T-cell (primary cell): ENCODE results near the gene ADCY5. TPM values are rescaled to one million over a fixed set of nuclear protein-coding genes. Genes with fewer than 3 reads are reported as not detected.
A peak's percentile ranks its signal among the peaks of the same experiment; 100 is the strongest.

Source experiments
- ATAC-seq, 4 experiments: fragments of 200-7000 bp in 3 of 4; fragments of 150-1000 bp in 1 of 4; cut with Tn5 transposase; replicated peaks in 1 of 4; 1 replicate in 3 of 4; 2 replicates in 1 of 4; pipeline ENCODE4 v1.10.0; 2021; ENCODE audit warnings: moderate library complexity in 3 of 4, mild to moderate bottlenecking in 2 of 4, moderate number of reproducible peaks in 1 of 4
- CTCF ChIA-PET, 2 donors: fragments of 300-600 bp; sonication (Branson Sonifier 250); formaldehyde crosslinking; loops; one replicate each; lab custom pipeline; 2022; ENCODE audit warnings: antibody characterized with exemption in 2 of 2; lab: Charles Lee
- POLR2A ChIA-PET, 2 donors: fragments of 300-600 bp; sonication (Branson Sonifier 250); formaldehyde crosslinking; loops; one replicate each; lab custom pipeline; 2022; ENCODE audit warnings: antibody characterized with exemption in 2 of 2; lab: Charles Lee
- DNase-seq, 35 experiments: peaks; one replicate each; pipeline versions ENCODE4 v3.0.0 to v3.0.0-alpha.2; 2013 to 2023
- H3K27ac ChIP-seq: one replicate; pipeline ENCODE4 v1.5.1; 2013; ENCODE audit warnings: low read length
- H3K27me3 ChIP-seq, 2 experiments: replicated peaks in 1 of 2; 1 replicate in 1 of 2; 2 replicates in 1 of 2; pipeline versions ENCODE4 v1.6.1 to v1.7.0; 2013; ENCODE audit warnings: low read length in 1 of 2, mixed read lengths in 1 of 2; ENCODE audit not compliant: control insufficient read depth in 2 of 2, insufficient read depth in 2 of 2; ENCODE audit errors: extremely low read depth in 1 of 2
- H3K36me3 ChIP-seq, 2 donors: 1 replicate in 1 of 2; 2 replicates in 1 of 2; pipeline versions ENCODE4 v1.6.1 to v1.7.0; 2013; ENCODE audit warnings: low read length in 1 of 2; ENCODE audit not compliant: control insufficient read depth in 2 of 2, insufficient read depth in 1 of 2; ENCODE audit errors: extremely low read depth in 1 of 2
- H3K4me1 ChIP-seq, 2 experiments: 1 replicate in 1 of 2; 2 replicates in 1 of 2; pipeline versions ENCODE4 v1.6.1 to v1.7.0; 2013; ENCODE audit warnings: low read length in 2 of 2, mixed read lengths in 1 of 2; ENCODE audit not compliant: insufficient read depth in 2 of 2, control insufficient read depth in 1 of 2; ENCODE audit errors: extremely low read depth in 1 of 2
- H3K4me3 ChIP-seq, 2 donors: 1 replicate in 1 of 2; 2 replicates in 1 of 2; pipeline versions ENCODE4 v1.5.1 to v1.7.0; 2013; ENCODE audit warnings: mild to moderate bottlenecking in 2 of 2, low read length in 1 of 2, moderate library complexity in 1 of 2; ENCODE audit not compliant: control insufficient read depth in 1 of 2; ENCODE audit errors: extremely low read depth in 1 of 2
- H3K9me3 ChIP-seq: 2 replicates; pipeline ENCODE4 v1.7.0; 2013
- H3K27ac Mint-ChIP-seq, 2 donors: one replicate each; pipeline ENCODE4 v1.8.0; 2020 to 2021; ENCODE audit warnings: mild to moderate bottlenecking in 2 of 2, mixed read lengths in 2 of 2
- H3K27me3 Mint-ChIP-seq, 2 donors: one replicate each; pipeline ENCODE4 v1.8.0; 2021 to 2022; ENCODE audit warnings: mixed read lengths in 2 of 2
- H3K36me3 Mint-ChIP-seq: one replicate; pipeline ENCODE4 v1.8.0; 2021; ENCODE audit warnings: mixed read lengths
- H3K4me1 Mint-ChIP-seq, 3 donors: one replicate each; pipeline ENCODE4 v1.8.0; 2020 to 2022; ENCODE audit warnings: mixed read lengths in 3 of 3, mild to moderate bottlenecking in 1 of 3
- H3K4me3 Mint-ChIP-seq, 3 donors: one replicate each; pipeline ENCODE4 v1.8.0; 2020 to 2022; ENCODE audit warnings: mild to moderate bottlenecking in 3 of 3, mixed read lengths in 3 of 3, moderate library complexity in 3 of 3
- H3K9me3 Mint-ChIP-seq, 3 donors: one replicate each; pipeline ENCODE4 v1.8.0; 2020 to 2022; ENCODE audit warnings: mixed read lengths in 3 of 3
- WGBS: methylation state at CpG from one replicate; pipeline ENCODE4 v1.1.5; 2013; ENCODE audit warnings: missing lambda C conversion rate; ENCODE audit not compliant: insufficient coverage; 5-methylcytosine and 5-hydroxymethylcytosine counted together
- total RNA-seq, 35 experiments: library from RNA in 6 of 35; stranded (reverse) in 6 of 35; fragments of 120-200 nt in 1 of 35; gene quantifications; one replicate each; pipeline versions ENCODE4 v1.2.1 to v1.2.4 and lab custom pipeline; 2013 to 2026

ADCY5 gene
- total RNA-seq, 5 donors from 2014 or later (not counting 1 experiment from before 2014, with no cell fraction given): 0.23 TPM; not detected in 4

- Histone ChIP-seq H3K4me3 (no peak overlapping the region), H3K27me3 (peaks cover 0 to 32% of the 10 kb centered on the region in 2 experiments), H3K27ac (no peak overlapping the region), H3K36me3 (no peaks in the 10 kb centered on the region), H3K9me3 (no peaks in the 10 kb centered on the region), H3K4me1 (no peaks in the 10 kb centered on the region)
- Mint-ChIP-seq H3K9me3 (no peaks in the 10 kb centered on the region), H3K27ac (no peak overlapping the region), H3K36me3 (no peaks in the 10 kb centered on the region), H3K4me1 (no peaks in the 10 kb centered on the region), H3K27me3 (peaks cover 10 to 12% of the 10 kb centered on the region in 2 donors), H3K4me3 (no peak overlapping the region)
- 37% methylated on average over 2 of the region's 7 CpGs for WGBS
- no peak for ATAC-seq
- ChIA-PET POLR2A (no interaction called here), CTCF (interaction anchor here in 1 of 2 donors (0.6 kb wide), 1 partner anchor 82 kb away, joined by 4 read pairs; no protein-coding TSS in a partner anchor)
- no peak for DNase-seq
Measured at GRCh38 chr3:123296261-123296660, 152.6 kb downstream of the ADCY5 start.

- Mint-ChIP-seq H3K4me3 (no peak overlapping the region), H3K27ac (no peak overlapping the region), H3K9me3 (no peaks in the 10 kb centered on the region), H3K27me3 (peaks cover 10 to 16% of the 10 kb centered on the region in 2 donors), H3K36me3 (no peaks in the 10 kb centered on the region), H3K4me1 (no peaks in the 10 kb centered on the region)
- 63% methylated on average over 6 of the region's 11 CpGs for WGBS
- Histone ChIP-seq H3K27ac (no peak overlapping the region), H3K4me3 (no peak overlapping the region), H3K9me3 (no peaks in the 10 kb centered on the region), H3K36me3 (no peaks in the 10 kb centered on the region), H3K27me3 (peaks cover 0 to 34% of the 10 kb centered on the region in 2 experiments), H3K4me1 (no peaks in the 10 kb centered on the region)
- no peak for DNase-seq
- ATAC-seq: peak in 1 of 4 experiments; percentile 20
- CTCF ChIA-PET: interaction anchor here in 1 of 2 donors (0.6 kb wide), 1 partner anchor 82 kb away, joined by 4 read pairs; no protein-coding TSS in a partner anchor
- POLR2A ChIA-PET: no interaction called here
Measured at GRCh38 chr3:123295901-123296250, 153.0 kb downstream of the ADCY5 start.

GRCh38 chr3:123295171-123295900 is 153.6 kb downstream of the ADCY5 start:
- POLR2A ChIA-PET: no interaction called here
- H3K27me3 Mint-ChIP-seq: peaks cover 10 to 17% of the 10 kb centered on the region in 2 donors
- H3K9me3 Mint-ChIP-seq: peaks cover 0 to 4% (median 0%) of the 10 kb centered on the region in 3 donors
- CTCF ChIA-PET: no interaction called here
- no peak overlapping the region for H3K4me3 Mint-ChIP-seq
- Histone ChIP-seq H3K9me3 (no peaks in the 10 kb centered on the region), H3K4me3 (no peak overlapping the region), H3K36me3 (no peaks in the 10 kb centered on the region), H3K27ac (no peak overlapping the region), H3K27me3 (peaks cover 0 to 39% of the 10 kb centered on the region in 2 experiments), H3K4me1 (no peaks in the 10 kb centered on the region)
- ATAC-seq (peak in 1 of 4 experiments; percentile 24), DNase-seq (no peak)
- H3K36me3 Mint-ChIP-seq: no peaks in the 10 kb centered on the region
- no peak overlapping the region for H3K27ac Mint-ChIP-seq
- WGBS: 69% methylated on average over 6 of the region's 7 CpGs
- H3K4me1 Mint-ChIP-seq: no peaks in the 10 kb centered on the region

- Histone ChIP-seq H3K9me3 (no peaks in the 10 kb centered on the region), H3K27ac (no peak overlapping the region), H3K4me1 (no peaks in the 10 kb centered on the region), H3K36me3 (no peaks in the 10 kb centered on the region), H3K4me3 (no peak overlapping the region), H3K27me3 (peaks cover 0 to 37% of the 10 kb centered on the region in 2 experiments)
- Mint-ChIP-seq H3K27ac (no peak overlapping the region), H3K4me1 (no peaks in the 10 kb centered on the region), H3K36me3 (no peaks in the 10 kb centered on the region), H3K4me3 (no peak overlapping the region), H3K27me3 (peaks cover 10 to 12% of the 10 kb centered on the region in 2 donors), H3K9me3 (peaks cover 0 to 4% (median 0%) of the 10 kb centered on the region in 3 donors)
- ATAC-seq (no peak), DNase-seq (peak in 1 of 35 experiments; percentile 7)
- POLR2A ChIA-PET: no interaction called here
- CTCF ChIA-PET: no interaction called here
- WGBS: 93% methylated on average over 13 of the region's 13 CpGs
Measured at GRCh38 chr3:123294296-123294938, 154.5 kb downstream of the ADCY5 start.

- H3K36me3 ChIP-seq: no peaks in the 10 kb centered on the region
- no peak overlapping the region for H3K27ac ChIP-seq
- H3K4me3 ChIP-seq: no peak overlapping the region
- WGBS: 86% methylated on average over 3 of the region's 15 CpGs
- peak in 1 of 35 experiments; percentile 22 for DNase-seq
- no peaks in the 10 kb centered on the region for H3K4me1 Mint-ChIP-seq
- ChIA-PET CTCF (no interaction called here), POLR2A (no interaction called here)
- ATAC-seq: no peak
- H3K9me3 Mint-ChIP-seq: peaks cover 0 to 4% (median 0%) of the 10 kb centered on the region in 3 donors
- no peaks in the 10 kb centered on the region for H3K9me3 ChIP-seq
- H3K4me1 ChIP-seq: no peaks in the 10 kb centered on the region
- peaks cover 0 to 37% of the 10 kb centered on the region in 2 experiments for H3K27me3 ChIP-seq
- peaks cover 10 to 12% of the 10 kb centered on the region in 2 donors for H3K27me3 Mint-ChIP-seq
- H3K4me3 Mint-ChIP-seq: no peak overlapping the region
- no peak overlapping the region for H3K27ac Mint-ChIP-seq
- no peaks in the 10 kb centered on the region for H3K36me3 Mint-ChIP-seq
Measured at GRCh38 chr3:123292321-123293310, 156.3 kb downstream of the ADCY5 start.

GRCh38 chr3:123291404-123291803 is 157.5 kb downstream of the ADCY5 start:
- peaks cover 0 to 10% (median 0%) of the 10 kb centered on the region in 3 donors for H3K9me3 Mint-ChIP-seq
- no peak for ATAC-seq
- Histone ChIP-seq H3K9me3 (no peaks in the 10 kb centered on the region), H3K36me3 (no peaks in the 10 kb centered on the region), H3K27me3 (peaks cover 0 to 39% of the 10 kb centered on the region in 2 experiments), H3K27ac (no peak overlapping the region), H3K4me3 (no peak overlapping the region), H3K4me1 (no peaks in the 10 kb centered on the region)
- no peak overlapping the region for H3K4me3 Mint-ChIP-seq
- no peak for DNase-seq
- ChIA-PET CTCF (no interaction called here), POLR2A (no interaction called here)
- H3K27me3 Mint-ChIP-seq: peaks cover 10 to 12% of the 10 kb centered on the region in 2 donors
- 80% methylated on average over 5 of the region's 7 CpGs for WGBS
- H3K36me3 Mint-ChIP-seq: no peaks in the 10 kb centered on the region
- H3K27ac Mint-ChIP-seq: no peak overlapping the region
- no peaks in the 10 kb centered on the region for H3K4me1 Mint-ChIP-seq
